ENCODE results near the gene BFSP1.

GRCh38 chr20:17570347-17571152 is 39.4 kb upstream of the BFSP1 start:
- no peak; the same call in 1 of the 2 replicates for TF ChIP-seq POLR2AphosphoS5 (IDR thresholded peaks at IDR 0.05; ENCODE audit: low read depth)
- peak in 1 of 2 experiments; percentile 32; a peak in 3 of 4 replicates for TF ChIP-seq CTCF (conservative IDR thresholded peaks at IDR 0.05; ENCODE audit: low read depth in 2 of 2)
- TF ChIP-seq, protein P1, sequence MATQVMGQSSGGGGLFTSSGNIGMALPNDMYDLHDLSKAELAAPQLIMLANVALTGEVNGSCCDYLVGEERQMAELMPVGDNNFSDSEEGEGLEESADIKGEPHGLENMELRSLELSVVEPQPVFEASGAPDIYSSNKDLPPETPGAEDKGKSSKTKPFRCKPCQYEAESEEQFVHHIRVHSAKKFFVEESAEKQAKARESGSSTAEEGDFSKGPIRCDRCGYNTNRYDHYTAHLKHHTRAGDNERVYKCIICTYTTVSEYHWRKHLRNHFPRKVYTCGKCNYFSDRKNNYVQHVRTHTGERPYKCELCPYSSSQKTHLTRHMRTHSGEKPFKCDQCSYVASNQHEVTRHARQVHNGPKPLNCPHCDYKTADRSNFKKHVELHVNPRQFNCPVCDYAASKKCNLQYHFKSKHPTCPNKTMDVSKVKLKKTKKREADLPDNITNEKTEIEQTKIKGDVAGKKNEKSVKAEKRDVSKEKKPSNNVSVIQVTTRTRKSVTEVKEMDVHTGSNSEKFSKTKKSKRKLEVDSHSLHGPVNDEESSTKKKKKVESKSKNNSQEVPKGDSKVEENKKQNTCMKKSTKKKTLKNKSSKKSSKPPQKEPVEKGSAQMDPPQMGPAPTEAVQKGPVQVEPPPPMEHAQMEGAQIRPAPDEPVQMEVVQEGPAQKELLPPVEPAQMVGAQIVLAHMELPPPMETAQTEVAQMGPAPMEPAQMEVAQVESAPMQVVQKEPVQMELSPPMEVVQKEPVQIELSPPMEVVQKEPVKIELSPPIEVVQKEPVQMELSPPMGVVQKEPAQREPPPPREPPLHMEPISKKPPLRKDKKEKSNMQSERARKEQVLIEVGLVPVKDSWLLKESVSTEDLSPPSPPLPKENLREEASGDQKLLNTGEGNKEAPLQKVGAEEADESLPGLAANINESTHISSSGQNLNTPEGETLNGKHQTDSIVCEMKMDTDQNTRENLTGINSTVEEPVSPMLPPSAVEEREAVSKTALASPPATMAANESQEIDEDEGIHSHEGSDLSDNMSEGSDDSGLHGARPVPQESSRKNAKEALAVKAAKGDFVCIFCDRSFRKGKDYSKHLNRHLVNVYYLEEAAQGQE (IDR thresholded peaks at IDR 0.05; ENCODE audit: unreplicated experiment): no peak
- no peak for TF ChIP-seq EZH2 (IDR thresholded peaks at IDR 0.05; ENCODE audit: low read depth, unreplicated experiment)
- TF ChIP-seq NANOG (IDR thresholded peaks at IDR 0.05; ENCODE audit: borderline replicate concordance): no peak
- no peak for TF ChIP-seq CREB1 (CRISPR knock-in tag; IDR thresholded peaks at IDR 0.05; ENCODE audit: low read depth)
- TF ChIP-seq JUNB (IDR thresholded peaks at IDR 0.05; ENCODE audit: unreplicated experiment): no peak
- TF ChIP-seq, protein P2, sequence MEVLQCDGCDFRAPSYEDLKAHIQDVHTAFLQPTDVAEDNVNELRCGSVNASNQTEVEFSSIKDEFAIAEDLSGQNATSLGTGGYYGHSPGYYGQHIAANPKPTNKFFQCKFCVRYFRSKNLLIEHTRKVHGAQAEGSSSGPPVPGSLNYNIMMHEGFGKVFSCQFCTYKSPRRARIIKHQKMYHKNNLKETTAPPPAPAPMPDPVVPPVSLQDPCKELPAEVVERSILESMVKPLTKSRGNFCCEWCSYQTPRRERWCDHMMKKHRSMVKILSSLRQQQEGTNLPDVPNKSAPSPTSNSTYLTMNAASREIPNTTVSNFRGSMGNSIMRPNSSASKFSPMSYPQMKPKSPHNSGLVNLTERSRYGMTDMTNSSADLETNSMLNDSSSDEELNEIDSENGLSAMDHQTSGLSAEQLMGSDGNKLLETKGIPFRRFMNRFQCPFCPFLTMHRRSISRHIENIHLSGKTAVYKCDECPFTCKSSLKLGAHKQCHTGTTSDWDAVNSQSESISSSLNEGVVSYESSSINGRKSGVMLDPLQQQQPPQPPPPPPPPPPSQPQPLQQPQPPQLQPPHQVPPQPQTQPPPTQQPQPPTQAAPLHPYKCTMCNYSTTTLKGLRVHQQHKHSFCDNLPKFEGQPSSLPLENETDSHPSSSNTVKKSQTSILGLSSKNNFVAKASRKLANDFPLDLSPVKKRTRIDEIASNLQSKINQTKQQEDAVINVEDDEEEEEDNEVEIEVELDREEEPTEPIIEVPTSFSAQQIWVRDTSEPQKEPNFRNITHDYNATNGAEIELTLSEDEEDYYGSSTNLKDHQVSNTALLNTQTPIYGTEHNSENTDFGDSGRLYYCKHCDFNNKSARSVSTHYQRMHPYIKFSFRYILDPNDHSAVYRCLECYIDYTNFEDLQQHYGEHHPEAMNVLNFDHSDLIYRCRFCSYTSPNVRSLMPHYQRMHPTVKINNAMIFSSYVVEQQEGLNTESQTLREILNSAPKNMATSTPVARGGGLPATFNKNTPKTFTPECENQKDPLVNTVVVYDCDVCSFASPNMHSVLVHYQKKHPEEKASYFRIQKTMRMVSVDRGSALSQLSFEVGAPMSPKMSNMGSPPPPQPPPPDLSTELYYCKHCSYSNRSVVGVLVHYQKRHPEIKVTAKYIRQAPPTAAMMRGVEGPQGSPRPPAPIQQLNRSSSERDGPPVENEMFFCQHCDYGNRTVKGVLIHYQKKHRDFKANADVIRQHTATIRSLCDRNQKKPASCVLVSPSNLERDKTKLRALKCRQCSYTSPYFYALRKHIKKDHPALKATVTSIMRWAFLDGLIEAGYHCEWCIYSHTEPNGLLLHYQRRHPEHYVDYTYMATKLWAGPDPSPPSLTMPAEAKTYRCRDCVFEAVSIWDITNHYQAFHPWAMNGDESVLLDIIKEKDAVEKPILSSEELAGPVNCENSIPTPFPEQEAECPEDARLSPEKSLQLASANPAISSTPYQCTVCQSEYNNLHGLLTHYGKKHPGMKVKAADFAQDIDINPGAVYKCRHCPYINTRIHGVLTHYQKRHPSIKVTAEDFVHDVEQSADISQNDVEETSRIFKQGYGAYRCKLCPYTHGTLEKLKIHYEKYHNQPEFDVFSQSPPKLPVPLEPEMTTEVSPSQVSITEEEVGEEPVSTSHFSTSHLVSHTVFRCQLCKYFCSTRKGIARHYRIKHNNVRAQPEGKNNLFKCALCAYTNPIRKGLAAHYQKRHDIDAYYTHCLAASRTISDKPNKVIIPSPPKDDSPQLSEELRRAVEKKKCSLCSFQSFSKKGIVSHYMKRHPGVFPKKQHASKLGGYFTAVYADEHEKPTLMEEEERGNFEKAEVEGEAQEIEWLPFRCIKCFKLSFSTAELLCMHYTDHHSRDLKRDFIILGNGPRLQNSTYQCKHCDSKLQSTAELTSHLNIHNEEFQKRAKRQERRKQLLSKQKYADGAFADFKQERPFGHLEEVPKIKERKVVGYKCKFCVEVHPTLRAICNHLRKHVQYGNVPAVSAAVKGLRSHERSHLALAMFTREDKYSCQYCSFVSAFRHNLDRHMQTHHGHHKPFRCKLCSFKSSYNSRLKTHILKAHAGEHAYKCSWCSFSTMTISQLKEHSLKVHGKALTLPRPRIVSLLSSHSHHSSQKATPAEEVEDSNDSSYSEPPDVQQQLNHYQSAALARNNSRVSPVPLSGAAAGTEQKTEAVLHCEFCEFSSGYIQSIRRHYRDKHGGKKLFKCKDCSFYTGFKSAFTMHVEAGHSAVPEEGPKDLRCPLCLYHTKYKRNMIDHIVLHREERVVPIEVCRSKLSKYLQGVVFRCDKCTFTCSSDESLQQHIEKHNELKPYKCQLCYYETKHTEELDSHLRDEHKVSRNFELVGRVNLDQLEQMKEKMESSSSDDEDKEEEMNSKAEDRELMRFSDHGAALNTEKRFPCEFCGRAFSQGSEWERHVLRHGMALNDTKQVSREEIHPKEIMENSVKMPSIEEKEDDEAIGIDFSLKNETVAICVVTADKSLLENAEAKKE (CRISPR knock-in tag; IDR thresholded peaks at IDR 0.05): no peak
- TF ChIP-seq, protein P3, sequence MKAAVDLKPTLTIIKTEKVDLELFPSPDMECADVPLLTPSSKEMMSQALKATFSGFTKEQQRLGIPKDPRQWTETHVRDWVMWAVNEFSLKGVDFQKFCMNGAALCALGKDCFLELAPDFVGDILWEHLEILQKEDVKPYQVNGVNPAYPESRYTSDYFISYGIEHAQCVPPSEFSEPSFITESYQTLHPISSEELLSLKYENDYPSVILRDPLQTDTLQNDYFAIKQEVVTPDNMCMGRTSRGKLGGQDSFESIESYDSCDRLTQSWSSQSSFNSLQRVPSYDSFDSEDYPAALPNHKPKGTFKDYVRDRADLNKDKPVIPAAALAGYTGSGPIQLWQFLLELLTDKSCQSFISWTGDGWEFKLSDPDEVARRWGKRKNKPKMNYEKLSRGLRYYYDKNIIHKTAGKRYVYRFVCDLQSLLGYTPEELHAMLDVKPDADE (IDR thresholded peaks at IDR 0.05): no peak
- no peak for TF ChIP-seq EZH2phosphoT487 (IDR thresholded peaks at IDR 0.05; ENCODE audit: unreplicated experiment)
- no peak for TF ChIP-seq STAT1 (IDR thresholded peaks at IDR 0.05; ENCODE audit: unreplicated experiment)
